ENCODE measurements around the gene RXRA. TPM values are rescaled to one million over a fixed set of nuclear protein-coding genes. Genes with fewer than 3 reads are reported as not detected.
A peak's percentile ranks its signal among the peaks of the same experiment; 100 is the strongest.

The RXRA gene
- total RNA-seq (2021; fragmentation: NEBNext Ultra II Directional; extraction: Animal tissue kit (Norgen Biotek cat#: 25700)) = 10 to 100 TPM; 23.2 to 31.9 (median 28.0) TPM
- long read RNA-seq, partial matches to known transcripts = 3 of 4 reads
- long read RNA-seq, other reads (novel, unspliced or antisense) = 0 of 4 reads

GRCh38 chr9:134325813-134326723, at the start of gene RXRA:
RXRA (plus strand) TSS chr9:134326455; CDS start chr9:134326632, 177 bp downstream.
- no peaks in the 10 kb centered on the region for H3K36me3 Mint-ChIP-seq (ENCODE audit: low read depth)
- H3K27ac Mint-ChIP-seq = peak within 1 kb of the TSS; percentile 77
- H3K4me3 Mint-ChIP-seq = peak within 1 kb of the TSS; percentile 89
- DNase-seq = peak; percentile 77
- H3K9me3 Mint-ChIP-seq = no peaks in the 10 kb centered on the region
- H3K4me1 Mint-ChIP-seq (ENCODE audit: low read depth) = peaks cover 46% of the 10 kb centered on the region
- peaks cover 3% of the 10 kb centered on the region for H3K27me3 Mint-ChIP-seq (ENCODE audit: insufficient read depth)
- TF ChIP-seq CTCF (IDR thresholded peaks at IDR 0.05) = peak; percentile 36

GRCh38 chr9:134278286-134278685, 48.0 kb upstream of the RXRA start:
- no peaks in the 10 kb centered on the region for H3K9me3 Mint-ChIP-seq
- H3K36me3 Mint-ChIP-seq (ENCODE audit: low read depth) = no peaks in the 10 kb centered on the region
- no peak overlapping the region for H3K27ac Mint-ChIP-seq
- H3K27me3 Mint-ChIP-seq (ENCODE audit: insufficient read depth) = peaks cover 19% of the 10 kb centered on the region
- TF ChIP-seq CTCF (IDR thresholded peaks at IDR 0.05) = no peak
- H3K4me3 Mint-ChIP-seq = no peak overlapping the region
- H3K4me1 Mint-ChIP-seq (ENCODE audit: low read depth) = no peaks in the 10 kb centered on the region
- DNase-seq = no peak

- no peaks in the 10 kb centered on the region for H3K4me1 Mint-ChIP-seq (ENCODE audit: low read depth)
- no peak overlapping the region for H3K27ac Mint-ChIP-seq
Measured at GRCh38 chr9:134278974-134279640, 47.1 kb upstream of the RXRA start.

GRCh38 chr9:134282138-134282650, 44.1 kb upstream of the RXRA start:
- TF ChIP-seq CTCF (IDR thresholded peaks at IDR 0.05) = no peak
- Mint-ChIP-seq H3K27me3 (ENCODE audit: insufficient read depth) (peaks cover 8% of the 10 kb centered on the region), H3K36me3 (ENCODE audit: low read depth) (no peaks in the 10 kb centered on the region), H3K9me3 (no peaks in the 10 kb centered on the region), H3K27ac (no peak overlapping the region), H3K4me3 (no peak overlapping the region), H3K4me1 (ENCODE audit: low read depth) (no peaks in the 10 kb centered on the region)
- no peak for DNase-seq

More at GRCh38 chr9:134278974-134279640, 47.1 kb upstream of the RXRA start:
- Mint-ChIP-seq H3K27me3 (ENCODE audit: insufficient read depth) (peaks cover 13% of the 10 kb centered on the region; the same call in 1 of the 2 replicates), H3K9me3 (no peaks in the 10 kb centered on the region), H3K4me3 (no peak overlapping the region), H3K36me3 (ENCODE audit: low read depth) (no peaks in the 10 kb centered on the region)
- no peak for TF ChIP-seq CTCF (IDR thresholded peaks at IDR 0.05)
- no peak for DNase-seq

GRCh38 chr9:134283111-134283515, 43.1 kb upstream of the RXRA start:
- DNase-seq = no peak
- H3K27ac Mint-ChIP-seq = no peak overlapping the region
- H3K4me3 Mint-ChIP-seq = no peak overlapping the region
- no peak for TF ChIP-seq CTCF (IDR thresholded peaks at IDR 0.05)
- no peaks in the 10 kb centered on the region for H3K36me3 Mint-ChIP-seq (ENCODE audit: low read depth)
- no peaks in the 10 kb centered on the region for H3K4me1 Mint-ChIP-seq (ENCODE audit: low read depth)
- H3K27me3 Mint-ChIP-seq (ENCODE audit: insufficient read depth) = peaks cover 10% of the 10 kb centered on the region
- no peaks in the 10 kb centered on the region for H3K9me3 Mint-ChIP-seq
